GM19240 (cell line): ENCODE results near the gene AGO3.
A peak's percentile ranks its signal among the peaks of the same experiment; 100 is the strongest.

ENCODE experiments used
- DNase-seq: peaks from one replicate; pipeline ENCODE4 v3.0.0; 2011; ENCODE audit warnings: low spot score; ENCODE audit not compliant: insufficient read length

Gene AGO3

GRCh38 chr1:36080801-36081200, 149.9 kb downstream of the AGO3 start:
- DNase-seq, result no peak

DNA sequence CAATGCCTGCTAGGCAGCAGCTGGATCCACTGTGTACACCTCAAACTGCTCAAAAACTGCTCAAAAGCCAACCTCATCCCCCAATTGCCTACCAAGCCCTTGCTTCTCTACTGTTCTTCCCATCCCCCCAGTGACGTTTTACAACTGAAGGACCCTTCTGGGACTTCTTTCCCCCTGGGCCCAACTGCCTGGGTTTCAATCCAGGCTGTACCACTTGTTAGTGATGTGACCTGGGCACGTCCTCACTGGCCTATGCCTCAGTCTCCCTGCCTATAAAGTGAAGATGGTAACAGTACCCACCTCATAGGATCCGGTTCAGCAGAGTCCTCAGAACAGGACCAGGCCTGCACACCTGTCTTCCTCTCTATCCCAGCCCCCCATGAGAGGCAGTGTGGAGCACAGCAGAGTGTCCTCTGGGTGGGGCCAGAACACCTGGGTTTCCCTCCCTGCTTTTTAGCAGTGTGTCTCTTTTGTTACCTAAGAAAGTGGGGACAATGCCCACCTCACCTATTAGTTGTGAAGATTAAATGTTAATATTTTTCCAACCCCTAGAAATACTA, 151.1 kb downstream of the AGO3 start:
- DNase-seq, result no peak

DNA sequence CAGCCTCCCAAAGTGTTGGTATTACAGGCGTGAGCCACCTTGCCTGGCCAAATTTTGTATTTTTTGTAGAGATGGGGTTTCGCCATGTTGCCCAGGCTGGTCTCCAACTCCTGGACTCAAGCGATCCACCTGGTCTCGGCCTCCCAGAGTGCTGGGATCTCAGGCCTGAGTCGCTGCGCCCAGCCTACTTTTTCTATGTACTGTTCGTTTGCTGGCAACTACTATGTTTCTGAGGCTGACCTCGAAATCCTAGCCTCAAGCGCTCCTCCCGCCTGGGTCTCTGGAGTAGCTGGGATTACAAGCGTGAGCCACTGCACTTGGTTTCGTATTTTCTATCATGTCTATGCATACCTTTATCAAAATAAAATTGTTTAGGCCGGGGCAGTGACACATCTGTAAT, 152.3 kb downstream of the AGO3 start:
- DNase-seq, result no peak

DNA sequence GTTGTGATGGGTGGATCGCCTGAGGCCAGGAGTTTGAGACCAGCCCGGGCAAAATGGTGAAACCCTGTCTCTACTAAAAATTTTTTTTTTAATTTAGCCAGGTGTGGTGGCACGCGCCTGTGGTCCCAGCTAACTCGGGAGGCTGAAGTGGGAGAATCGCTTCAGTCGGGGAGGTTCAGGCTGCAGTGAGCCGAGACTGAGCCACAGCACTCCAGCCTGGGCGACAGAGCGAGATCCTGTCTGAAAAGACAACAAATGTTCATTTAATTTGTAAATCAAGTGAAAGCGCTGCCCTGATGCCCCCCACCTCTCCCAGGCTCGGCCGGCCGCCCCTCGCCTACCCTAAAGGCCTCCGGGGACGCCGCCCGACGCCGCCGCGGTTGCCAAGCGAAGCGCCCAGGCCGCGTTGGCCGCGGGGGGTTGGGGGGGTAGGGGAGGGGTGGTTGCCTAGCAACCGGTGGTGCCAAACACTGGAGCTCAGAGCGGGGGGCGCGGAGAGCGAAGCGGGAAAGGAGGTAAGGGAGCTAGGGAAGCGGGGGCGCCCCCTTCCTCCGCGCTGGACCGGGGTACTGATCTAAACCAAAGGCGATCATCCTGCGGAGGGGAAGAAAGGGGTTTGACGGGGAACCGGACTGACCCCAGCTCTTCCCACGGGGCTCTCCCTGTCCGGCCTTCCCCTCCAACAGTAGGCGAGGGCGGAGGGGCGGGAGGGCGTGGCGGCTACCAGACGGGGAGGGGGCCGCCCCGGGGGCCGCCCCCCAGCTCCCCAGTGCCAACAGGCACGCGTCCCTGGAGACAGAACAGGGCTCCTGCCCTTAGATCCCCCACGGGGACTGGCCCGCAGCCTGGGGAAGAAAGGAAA, 153.0 kb downstream of the AGO3 start, which contains the start of gene TEKT2:
Gene TEKT2, plus strand, starts transcription at position 460 of the 862 bp plus-strand sequence. CDS start 828 bp downstream, outside the sequence.
- no peak for DNase-seq

- no peak for DNase-seq
Observed at GRCh38 chr1:36084497-36085115, 153.7 kb downstream of the AGO3 start.

DNA sequence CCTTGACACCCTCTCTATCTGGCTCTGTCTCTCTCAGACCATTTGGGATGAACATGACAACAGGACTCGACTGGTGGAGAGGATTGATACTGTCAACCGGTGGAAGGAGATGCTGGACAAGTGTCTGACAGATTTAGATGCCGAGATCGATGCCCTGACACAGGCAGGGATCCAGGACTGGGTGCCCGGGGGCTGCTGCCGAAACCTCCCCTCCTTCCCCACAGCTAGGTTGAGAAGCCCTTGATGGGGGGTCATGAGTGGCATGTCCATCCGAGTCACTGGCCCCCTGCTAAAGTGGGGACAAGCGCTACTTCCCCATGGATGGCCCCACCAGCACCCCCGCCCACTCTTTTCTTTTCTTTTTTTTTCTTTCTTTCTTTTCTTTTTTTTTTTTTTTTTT, 154.2 kb downstream of the AGO3 start:
- DNase-seq, result no peak

GRCh38 chr1:36085686-36086526, 155.0 kb downstream of the AGO3 start:
- DNase-seq, result no peak

GRCh38 chr1:36086529-36087232, 155.8 kb downstream of the AGO3 start:
- DNase-seq, result no peak

DNA sequence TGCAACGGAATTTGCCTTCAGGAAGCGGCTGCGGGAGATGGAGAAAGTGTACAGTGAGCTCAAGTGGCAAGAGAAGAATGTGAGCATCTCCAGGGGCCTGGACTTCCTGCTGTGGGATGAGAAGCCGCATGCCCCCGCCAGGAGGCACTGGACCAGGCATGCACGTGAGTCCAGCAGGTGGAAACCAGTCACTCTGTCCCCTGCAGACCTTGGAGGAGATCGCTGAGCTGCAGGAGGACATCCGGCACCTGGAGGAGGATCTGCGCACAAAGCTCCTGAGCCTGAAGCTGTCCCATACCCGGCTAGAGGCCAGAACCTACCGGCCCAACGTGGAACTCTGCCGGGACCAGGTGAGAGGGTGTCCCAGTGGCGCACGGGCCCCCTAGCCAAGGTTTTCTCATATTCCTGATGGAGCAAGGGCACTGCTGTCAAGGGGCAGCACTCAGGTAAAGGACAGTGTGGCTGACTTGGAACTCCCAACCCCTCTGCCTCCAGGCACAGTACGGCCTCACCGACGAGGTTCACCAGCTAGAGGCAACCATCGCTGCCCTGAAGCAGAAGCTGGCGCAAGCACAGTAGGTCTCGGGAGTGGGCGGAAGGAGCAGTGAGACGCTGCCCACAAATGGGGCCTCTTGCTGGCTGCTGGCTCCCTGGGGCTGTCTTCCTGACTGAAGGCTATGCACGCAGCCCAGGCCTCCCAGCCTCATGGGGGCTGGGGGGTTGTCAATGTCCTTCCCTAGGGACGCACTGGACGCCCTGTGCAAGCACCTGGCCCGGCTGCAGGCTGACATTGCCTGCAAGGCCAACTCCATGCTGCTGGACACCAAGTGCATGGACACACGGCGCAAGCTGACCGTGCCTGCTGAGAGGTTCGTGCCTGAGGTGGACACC, 156.6 kb downstream of the AGO3 start:
- no peak for DNase-seq

DNA sequence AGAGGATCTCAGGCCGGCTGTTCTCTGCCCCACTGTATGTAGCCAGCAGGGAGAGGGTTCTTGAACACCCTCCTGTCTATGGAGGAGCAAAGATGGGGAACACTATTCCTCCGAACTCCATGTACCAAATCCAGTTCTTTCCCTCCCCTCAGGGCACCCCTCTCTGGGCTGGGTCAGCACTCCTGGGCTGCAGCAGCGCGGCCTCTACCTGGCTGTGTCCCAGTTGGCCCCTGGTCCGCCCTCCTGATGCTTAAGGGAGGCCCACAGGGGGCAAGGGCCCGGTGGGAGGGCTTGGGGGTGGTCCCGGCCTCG, 157.3 kb downstream of the AGO3 start:
- DNase-seq, result no peak

- peak; percentile 85 for DNase-seq
Observed at GRCh38 chr1:36088577-36089392, 157.9 kb downstream of the AGO3 start, which contains the start of gene ADPRS. ADPRS (plus strand) TSS chr1:36088892; CDS start chr1:36088905, 13 bp downstream.

DNA sequence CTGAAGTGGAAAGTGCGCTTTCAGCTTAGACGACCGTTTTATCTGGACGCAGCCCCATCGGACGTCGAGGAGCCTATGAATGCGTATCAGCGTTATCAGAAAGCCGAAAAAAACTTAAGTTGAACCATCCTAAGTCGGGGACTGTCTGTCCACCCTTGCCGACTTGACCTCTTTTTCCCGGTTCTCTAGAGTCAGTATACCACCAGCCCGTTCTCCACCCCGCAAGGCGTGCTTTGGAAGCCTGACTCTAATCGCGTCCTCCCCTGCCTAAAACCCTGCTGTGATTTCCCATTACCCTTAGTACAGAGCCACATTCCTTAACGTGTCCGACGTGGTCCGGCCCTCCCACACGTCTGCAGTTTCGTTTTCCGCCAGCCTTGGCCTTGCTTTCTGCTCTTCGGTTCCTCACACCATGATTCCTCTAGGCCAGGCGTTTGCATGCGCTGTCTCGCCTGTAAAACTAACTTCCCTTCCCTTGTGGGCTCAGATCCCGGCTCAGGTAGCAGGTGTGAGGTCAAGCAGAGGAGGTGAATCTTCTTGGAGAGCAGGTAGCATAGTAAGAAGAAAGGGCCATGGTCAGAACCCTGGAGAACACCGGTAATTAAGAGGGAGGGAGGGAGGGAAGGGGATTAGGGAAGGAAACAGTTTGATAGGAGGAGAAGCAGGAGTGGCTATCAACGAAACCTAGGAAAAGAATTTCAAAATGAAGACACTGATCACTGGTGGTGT, 158.7 kb downstream of the AGO3 start:
- DNase-seq, result no peak

DNA sequence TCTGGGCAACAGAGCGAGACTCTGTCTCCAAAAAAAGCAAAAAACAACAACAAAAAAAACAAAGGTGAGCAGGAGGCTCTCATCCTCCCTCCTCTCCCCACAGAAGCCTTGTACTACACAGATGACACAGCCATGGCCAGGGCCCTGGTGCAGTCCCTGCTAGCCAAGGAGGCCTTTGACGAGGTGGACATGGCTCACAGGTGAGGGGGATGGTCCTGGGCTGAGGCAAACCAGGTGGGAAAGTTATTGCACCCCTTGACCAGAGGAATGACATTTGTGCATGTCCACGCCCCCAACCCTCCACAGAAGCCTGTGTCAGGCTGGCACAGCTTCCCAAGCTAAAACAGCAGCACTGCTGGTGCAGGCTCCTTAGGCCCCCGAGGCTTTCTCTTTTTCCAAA, 160.2 kb downstream of the AGO3 start:
- no peak for DNase-seq

DNA sequence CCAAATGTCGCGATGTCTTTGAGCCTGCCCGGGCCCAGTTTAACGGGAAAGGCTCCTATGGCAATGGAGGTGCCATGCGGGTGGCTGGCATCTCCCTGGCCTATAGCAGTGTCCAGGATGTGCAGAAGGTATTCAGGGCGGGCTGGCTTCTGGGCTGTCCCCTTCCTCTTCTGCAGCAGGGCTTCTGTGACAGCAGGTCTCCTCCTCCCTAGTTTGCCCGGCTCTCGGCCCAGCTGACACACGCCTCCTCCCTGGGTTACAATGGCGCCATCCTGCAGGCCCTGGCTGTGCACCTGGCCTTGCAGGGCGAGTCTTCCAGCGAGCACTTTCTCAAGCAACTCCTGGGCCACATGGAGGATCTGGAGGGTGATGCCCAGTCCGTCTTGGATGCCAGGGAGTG, 160.8 kb downstream of the AGO3 start:
- no peak for DNase-seq

DNA sequence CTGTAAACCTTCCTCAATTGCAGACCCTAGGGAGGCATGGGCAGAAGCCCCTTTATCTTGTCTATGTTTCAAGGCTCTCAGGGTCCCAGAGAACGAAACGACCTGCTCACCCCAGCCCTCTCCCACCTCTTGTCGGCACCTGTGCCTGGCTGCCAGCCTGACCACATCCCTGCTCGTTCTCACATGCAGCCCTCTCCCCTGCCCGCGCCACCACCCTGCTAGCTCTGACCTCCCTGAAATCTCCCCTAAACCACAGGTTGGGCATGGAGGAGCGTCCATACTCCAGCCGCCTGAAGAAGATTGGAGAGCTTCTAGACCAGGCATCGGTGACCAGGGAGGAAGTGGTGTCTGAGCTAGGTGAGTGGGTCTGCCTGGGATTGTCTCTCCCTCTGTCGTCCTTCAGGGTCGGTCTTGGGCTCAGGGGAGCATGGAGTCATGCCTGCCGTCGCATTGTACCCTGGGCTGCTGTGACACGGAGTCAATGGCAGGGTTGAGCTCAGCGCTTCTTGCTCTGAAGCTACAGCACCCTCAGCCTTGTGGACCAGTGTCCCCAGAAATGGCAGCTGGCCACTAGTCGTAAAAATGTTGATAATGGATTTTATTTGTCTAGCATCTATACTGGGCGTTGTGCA, 161.4 kb downstream of the AGO3 start:
- DNase-seq, result no peak

- no peak for DNase-seq
Observed at GRCh38 chr1:36092798-36093185, 161.9 kb downstream of the AGO3 start.

GRCh38 chr1:36093226-36093625, 162.3 kb downstream of the AGO3 start:
- DNase-seq, result no peak

DNA sequence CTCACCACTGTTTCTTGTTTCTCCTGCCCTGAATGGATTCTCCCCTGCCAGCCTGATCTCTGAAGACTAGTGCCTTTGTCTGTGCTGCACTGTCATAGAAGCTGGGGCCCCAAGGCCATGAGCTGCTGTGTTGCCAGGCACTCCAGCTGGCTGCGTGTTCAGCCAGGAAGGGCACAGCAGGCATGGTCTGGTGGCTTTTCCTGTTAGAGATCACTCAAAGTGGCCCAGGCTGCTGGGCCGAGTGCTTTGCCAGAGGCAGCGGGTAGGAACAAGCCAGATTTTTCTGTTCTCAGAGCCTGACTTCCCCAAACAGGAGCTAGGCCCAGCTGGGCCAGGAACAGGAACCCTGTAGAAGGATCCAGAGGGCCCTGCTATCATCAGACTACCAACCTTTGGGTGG, 163.0 kb downstream of the AGO3 start:
- DNase-seq, result no peak
